SW480 (cell line): ENCODE measurements around the gene GALNT18.
"Not testable (repeated sequence)": the region's sequence is repeated elsewhere in the genome, so short reads cannot be mapped to it uniquely, and the experiment has no call there.

ENCODE experiments used
- DNase-seq: peaks from one replicate; pipeline ENCODE4 v3.0.0-alpha.2; 2016; ENCODE audit warnings: low spot score

Gene GALNT18

DNA sequence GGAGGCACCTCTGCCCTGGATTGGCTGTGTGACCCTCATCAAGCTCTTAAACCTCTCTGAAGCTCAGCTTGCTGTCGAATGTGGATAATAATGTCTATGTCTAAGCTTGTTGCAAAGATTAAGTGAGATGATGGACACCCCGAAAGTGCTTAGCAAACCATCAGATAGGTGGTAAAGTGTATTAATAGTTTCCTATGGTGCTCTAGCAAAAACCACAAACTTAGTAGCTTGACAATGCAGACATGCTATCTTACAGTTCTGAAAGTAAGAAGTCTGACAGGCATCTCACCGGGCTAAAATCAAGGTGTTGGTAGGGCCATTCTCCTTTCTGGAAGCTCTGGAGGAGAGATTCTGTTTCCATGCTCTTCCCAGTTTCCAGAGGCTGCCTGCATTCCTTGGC lies 162.2 kb downstream of the GALNT18 start:
- DNase-seq: no peak

- DNase-seq: no peak
These were observed 163.3 kb downstream of the GALNT18 start for GRCh38 chr11:11458485-11458884.

DNA sequence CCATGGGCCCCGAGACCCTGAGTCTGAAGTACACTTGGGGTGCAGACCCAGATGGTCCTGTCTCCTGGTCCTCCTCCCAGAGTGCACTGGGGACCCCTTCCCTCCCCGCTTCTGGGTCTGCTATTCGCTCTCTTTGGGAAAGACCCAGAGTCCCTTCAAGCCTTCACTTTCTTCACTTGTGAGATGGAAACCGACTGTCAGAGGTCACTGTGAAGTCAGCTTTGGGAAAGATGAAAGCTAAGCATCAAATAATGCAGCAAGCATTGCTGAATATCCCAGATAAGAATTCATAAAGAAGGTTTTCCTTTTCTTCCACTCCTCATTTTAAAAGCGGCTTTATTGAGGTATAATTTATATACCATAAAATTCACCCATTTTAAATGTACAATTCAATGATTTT lies 163.8 kb downstream of the GALNT18 start:
- no peak for DNase-seq

DNA sequence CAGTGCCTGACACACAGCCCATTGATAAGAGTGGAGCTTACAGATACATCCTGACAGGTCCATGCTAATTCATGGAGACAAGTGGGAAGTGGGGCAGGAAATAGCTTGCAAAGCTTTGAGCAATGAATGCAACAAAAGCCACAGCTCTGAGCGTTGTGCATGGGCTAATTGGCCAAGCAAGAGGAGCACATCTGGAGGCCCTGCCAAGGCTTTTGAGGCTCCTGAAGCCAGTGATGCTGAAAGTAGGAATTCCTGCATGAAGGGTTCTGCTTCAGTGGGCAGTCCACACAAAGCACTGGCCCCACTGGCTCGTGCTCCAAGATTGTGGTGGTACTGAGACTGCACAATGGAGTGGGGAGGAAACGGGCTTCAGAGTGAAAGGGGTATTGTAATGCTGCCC lies 164.9 kb downstream of the GALNT18 start:
- no peak for DNase-seq

DNA sequence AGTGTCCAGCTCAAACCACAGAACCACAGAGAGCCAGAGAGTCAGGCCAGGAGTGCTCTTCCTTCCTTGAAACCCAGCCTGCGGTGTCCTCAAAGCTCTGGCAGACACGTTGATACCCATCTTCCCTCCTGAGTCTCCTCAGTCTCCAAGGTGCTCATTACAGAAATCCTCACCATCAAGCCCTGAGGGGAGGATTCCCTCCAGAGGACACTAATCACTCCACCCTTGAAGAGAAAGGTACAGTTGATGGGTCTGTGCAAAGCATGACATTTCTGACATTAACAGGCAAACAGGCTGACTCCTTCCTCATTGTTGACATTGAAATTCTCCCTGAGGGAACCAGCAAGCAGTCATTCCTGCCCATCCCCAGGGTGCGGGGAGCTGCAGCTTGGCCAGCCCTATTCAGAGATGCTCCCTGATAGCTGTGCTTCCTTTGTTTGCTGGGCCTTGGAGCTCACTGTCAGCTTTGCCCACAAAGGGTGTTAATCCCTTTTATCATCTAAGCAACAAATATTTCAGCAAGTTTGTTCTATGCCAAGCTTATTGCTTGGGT lies 167.1 kb downstream of the GALNT18 start:
- no peak for DNase-seq

DNA sequence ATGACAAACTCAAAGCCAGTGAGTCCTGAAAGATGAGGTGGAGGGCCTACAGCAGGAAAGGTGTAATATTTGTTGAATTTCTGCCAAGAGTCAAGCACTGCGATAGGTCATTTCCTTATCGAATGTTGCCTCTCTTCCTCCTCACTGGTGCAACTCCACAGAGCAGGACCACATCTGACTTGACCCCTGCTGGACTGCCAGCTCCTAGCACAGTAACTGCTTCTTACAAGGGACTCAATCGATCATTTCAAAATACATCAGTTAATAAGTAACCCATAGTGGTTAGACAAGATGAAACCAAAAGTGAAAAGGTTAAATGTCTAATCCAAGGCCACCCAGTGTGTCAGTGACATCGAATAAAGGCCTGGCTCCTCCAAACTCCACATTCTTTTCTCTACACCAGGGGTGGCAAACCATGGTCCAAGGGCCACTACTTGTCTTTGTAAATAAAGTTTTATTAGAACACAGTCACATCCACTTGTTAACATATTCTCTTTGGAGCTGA lies 170.3 kb downstream of the GALNT18 start:
- DNase-seq: peak; percentile 34

GRCh38 chr11:11450744-11451362 lies 171.0 kb downstream of the GALNT18 start:
- peak; percentile 5 for DNase-seq

GRCh38 chr11:11449327-11449726 lies 172.5 kb downstream of the GALNT18 start:
- DNase-seq: peak; percentile 6

GRCh38 chr11:11448626-11449025 lies 173.2 kb downstream of the GALNT18 start:
- DNase-seq: no peak

DNA sequence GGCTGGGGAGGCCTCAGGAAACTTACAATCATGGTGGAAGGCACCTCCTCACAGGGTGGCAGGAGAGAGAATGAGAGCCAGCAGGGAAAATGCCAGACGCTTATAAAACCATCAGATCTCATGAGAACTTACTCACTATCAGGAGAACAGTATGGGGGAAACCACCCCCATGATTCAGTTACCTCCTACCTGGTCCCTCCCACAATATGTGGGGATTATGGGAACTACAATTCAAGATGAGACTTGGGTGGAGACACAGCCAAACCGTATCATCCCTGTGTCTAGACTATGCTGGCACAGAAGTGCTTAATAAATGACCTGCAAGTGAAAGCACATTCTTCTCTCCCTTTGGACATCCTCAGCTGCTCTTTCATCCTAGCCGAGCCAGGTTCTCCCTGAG lies 174.2 kb downstream of the GALNT18 start:
- not testable (repeated sequence) for DNase-seq

GRCh38 chr11:11446967-11447366 lies 174.8 kb downstream of the GALNT18 start:
- no peak for DNase-seq

DNA sequence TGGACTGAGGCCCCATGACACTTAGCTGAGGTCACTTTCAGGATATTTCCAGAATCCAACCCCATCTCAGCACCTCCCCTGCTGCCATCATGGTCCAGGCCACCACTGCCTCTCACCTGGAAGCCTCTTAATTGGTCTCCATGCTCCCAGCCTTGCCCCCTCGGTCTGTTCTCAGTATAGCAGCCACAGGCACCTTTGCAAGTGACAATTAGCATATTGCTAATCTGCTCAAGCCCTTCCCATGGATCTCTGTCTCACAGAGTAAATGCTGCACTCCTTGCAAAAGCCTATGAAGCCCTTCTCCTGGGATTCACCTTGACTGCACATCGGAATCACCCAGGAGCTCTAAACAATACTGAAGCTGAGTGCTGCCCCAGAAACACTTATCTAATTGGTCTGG lies 175.2 kb downstream of the GALNT18 start:
- no peak for DNase-seq

DNA sequence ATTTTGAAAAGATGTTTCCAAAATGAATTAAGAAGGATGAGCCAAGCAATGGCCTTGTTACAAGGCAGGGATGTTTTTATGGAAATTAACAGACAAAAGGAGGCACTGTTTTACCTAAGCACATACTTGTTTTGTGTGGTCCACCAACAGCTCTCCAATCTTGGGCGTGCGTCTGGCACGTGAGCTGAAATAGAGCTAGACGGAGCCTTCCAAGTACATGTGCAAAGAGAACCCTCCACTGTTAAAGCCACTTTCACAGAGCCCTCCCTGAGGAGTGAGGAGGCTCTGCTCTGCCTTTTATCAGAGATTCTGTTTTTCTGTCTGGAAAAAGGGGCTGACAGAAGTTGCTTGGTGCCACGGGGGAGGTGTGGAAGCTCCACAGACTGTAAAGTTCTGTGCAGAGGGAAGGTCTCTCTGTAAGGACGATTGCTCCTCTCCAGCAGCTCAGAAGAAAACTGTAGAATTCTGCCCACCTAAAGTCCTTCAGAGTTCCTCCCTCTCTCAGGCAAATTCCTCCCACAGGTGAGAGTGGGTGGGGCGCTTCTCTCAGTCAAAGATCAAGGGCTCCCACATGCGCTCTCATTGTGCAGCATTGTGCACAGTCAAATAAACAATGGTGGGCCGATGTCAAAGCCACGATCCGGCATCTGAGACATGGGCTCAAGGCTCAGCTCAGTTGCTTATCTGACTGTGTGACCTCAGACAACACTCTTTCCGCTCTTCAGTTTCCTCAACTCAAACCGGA lies 176.2 kb downstream of the GALNT18 start:
- DNase-seq: no peak

- DNase-seq: no peak
These were observed 177.0 kb downstream of the GALNT18 start for GRCh38 chr11:11444804-11445131.

DNA sequence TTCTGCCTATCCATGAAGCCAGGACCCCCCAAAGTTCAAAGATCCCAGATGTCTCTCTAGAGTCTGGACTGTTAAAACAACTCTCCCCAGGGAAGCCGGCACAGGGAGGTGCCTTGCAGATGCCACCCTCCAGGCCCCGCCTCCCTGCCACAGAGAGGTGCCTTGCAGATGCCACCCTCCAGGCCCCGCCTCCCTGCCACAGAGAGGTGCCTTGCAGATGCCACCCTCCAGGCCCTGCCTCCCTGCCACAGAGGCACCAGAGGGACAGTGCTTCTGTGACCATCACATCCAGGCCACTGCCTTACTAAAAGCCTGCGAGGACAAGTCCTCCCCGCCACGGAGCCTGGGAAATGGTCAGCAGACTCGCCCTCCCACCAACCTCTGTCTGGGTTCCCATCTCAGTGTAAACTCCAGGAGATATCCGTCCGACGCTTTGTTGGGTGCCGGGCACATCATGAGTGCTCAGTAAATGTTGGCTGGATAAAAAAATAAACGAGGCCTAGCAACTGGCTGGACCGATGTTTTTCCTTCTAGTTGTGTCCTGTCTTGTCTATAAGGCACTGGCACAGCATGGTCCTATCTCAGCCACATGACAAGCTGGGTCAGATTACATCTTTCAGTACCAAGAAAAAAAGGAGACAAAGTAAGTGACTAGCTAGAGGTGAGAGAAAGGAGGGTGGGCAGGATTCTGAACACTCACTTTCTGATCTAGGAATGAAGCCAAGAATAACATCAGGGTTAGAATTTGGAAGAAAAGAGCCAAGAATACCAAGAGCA lies 177.6 kb downstream of the GALNT18 start:
- no peak for DNase-seq

DNA sequence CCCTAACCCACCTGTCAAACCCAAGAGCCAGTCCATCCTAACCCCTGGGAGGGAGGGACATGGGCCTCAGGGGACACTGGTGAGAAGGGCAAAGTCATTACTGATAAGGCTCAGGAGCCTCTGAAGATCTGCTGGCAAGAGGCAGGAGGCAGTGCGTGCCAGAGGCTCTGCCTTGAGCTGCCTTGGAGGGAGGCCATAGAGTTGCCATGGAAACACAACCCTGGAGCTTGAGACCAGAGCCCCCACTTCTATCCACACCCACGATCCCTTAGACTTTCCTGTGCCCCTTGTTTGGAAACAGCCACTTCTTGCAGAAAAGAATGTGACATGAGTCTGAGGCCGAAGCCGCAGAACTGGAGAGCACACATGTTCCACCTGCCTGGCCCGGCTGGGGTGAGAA lies 179.0 kb downstream of the GALNT18 start:
- no peak for DNase-seq

DNA sequence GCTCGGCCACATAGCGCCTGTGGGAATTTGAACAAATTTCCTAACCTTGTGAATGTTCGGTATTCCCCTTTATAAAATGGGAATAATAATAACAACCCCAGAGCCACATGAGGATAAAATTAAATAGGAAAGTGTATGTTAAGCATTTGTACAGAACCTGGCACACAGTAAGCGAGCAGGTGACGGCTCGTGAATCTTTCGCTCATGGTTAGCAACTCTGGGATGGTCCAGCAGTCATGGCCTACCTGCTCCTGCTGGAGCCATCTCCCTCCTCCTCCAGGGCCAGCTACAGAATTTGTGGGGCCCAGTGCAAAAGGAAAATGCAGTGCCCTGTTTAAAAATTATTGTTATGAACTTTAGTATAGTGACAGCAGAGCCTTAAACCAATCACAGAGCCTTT lies 180.3 kb downstream of the GALNT18 start:
- DNase-seq: no peak

DNA sequence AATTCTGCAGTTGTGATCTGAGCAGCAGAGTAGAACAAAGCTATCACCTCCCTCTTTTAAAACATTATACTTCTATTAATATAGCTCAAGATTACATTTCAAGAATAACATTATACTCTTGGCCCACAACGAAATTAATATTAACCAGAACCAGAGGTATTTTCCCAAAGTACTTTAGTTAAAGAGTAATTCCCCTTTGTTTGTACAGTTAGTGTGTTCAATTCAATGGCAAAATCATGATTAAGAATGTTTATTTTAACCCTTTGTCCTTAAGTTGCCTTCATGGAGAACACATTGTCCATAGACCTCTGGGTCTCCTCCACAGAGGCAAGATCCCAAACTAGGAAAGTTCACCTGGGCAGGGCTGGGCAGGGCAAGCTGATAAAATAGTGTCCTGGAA lies 180.7 kb downstream of the GALNT18 start:
- no peak for DNase-seq

DNA sequence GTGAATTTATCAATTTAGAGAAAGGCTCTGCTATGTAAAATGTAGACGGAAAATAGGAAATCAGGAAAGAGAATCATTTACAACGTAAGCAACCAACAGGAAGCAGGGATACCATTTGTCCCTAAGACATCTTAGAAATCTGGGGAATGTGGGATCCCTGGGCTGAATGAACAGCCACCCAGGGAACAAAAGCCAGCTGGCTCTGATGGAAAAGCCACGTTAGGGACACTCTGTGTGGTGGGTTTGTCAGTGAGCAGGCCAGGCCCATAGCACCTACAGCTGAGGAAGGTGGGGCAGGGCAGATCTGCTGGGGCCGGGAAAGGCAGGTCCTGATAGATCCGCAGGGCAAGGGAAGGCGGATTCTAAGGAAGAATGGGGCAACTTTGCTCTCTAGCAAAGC lies 181.7 kb downstream of the GALNT18 start:
- no peak for DNase-seq

- no peak for DNase-seq
These were observed 182.2 kb downstream of the GALNT18 start for GRCh38 chr11:11439591-11439990.

GRCh38 chr11:11436715-11437313 lies 185.0 kb downstream of the GALNT18 start:
- DNase-seq: no peak

DNA sequence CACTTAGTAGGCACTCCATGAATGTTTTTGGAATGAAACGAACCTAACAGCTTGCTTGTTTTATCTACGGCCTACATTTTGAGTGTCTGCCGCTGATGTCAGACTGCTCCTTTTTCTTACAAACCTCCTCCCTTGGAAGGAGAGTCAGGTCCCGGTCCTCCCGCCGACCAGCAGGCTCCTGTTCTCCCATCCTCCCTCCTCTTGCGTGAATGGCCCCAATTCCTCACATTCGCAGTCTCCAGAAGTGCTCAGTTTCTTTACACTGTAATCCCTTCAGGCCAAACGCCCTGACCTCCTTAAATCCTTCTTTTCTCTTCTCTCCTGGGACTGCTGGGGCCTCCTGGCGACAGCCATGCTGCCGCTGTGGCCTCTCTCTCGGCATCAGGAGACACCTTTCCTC lies 186.2 kb downstream of the GALNT18 start:
- no peak for DNase-seq
